ENCODE results near the gene UACA. TPM values are rescaled to one million over a fixed set of nuclear protein-coding genes. Genes with fewer than 3 reads are reported as not detected.
"Not testable (repeated sequence)": the region's sequence is repeated elsewhere in the genome, so short reads cannot be mapped to it uniquely, and the experiment has no call there.

Gene UACA
- total RNA-seq, 2 donors from 2014 or later = 16.3 to 35.2 TPM

DNA sequence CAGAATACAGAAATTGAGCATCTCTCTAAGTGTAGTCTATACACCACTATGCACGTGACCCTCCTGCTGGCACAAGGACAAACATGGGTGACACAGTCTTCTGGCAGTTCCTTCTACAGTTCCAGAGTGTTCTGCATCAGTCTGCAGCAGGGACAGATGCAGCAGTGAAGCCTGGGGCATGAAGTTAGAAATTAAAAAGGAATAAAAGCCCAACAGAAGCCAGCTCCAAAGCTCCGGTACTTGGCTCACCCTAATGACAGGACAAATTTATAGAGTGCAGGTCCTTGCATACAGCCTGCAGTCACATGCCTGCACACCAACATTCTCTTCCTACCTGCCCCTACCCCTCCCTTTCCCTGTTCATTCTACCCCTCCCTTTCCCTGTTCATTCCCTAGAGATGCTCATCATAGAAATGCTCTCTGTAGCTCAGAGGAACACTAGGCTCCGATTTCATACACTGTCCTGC, 15.0 kb downstream of the UACA start:
- WGBS = 14% methylated on average over 3 of the region's 3 CpGs
- Histone ChIP-seq H3K4me1 (replicated peaks) (peaks cover 2% of the 10 kb centered on the region), H3K4me3 (no peak overlapping the region), H3K36me3 (no peaks in the 10 kb centered on the region), H3K9me3 (no peaks in the 10 kb centered on the region), H3K27ac (no peak overlapping the region), H3K27me3 (replicated peaks; ENCODE audit: insufficient read depth) (no peaks in the 10 kb centered on the region)
- intact Hi-C loops (cut with DNase I) = no loop called here
- peak; percentile 30 for DNase-seq (ENCODE audit: low spot score)
- TF ChIP-seq, protein P1, sequence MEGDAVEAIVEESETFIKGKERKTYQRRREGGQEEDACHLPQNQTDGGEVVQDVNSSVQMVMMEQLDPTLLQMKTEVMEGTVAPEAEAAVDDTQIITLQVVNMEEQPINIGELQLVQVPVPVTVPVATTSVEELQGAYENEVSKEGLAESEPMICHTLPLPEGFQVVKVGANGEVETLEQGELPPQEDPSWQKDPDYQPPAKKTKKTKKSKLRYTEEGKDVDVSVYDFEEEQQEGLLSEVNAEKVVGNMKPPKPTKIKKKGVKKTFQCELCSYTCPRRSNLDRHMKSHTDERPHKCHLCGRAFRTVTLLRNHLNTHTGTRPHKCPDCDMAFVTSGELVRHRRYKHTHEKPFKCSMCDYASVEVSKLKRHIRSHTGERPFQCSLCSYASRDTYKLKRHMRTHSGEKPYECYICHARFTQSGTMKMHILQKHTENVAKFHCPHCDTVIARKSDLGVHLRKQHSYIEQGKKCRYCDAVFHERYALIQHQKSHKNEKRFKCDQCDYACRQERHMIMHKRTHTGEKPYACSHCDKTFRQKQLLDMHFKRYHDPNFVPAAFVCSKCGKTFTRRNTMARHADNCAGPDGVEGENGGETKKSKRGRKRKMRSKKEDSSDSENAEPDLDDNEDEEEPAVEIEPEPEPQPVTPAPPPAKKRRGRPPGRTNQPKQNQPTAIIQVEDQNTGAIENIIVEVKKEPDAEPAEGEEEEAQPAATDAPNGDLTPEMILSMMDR (IDR thresholded peaks at IDR 0.05) = no peak
- peak; percentile 48 for TF ChIP-seq POLR2AphosphoS5 (IDR thresholded peaks at IDR 0.05)
- TF ChIP-seq POLR2A (IDR thresholded peaks at IDR 0.05) = no peak

DNA sequence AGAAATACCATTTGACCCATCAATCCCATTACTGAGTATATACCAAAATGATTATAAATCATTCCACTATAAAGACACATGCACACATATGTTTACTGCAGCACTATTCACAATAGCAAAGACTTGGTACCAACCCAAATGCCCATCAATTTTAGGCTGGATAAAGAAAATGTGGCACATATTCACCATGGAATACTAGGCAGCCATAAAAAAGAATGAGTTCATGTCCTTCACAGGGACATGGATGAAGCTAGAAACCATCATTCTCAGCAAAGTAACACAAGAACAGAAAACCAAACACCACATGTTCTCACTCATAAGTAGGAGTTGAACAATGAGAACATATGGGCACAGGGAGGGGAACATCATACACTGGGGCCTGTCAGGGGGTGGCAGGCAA, 16.8 kb downstream of the UACA start:
- DNase-seq (ENCODE audit: low spot score); H3K36me3 ChIP-seq; H3K27ac ChIP-seq; H3K27me3 ChIP-seq (replicated peaks; ENCODE audit: insufficient read depth); H3K4me3 ChIP-seq; H3K4me1 ChIP-seq (replicated peaks); H3K9me3 ChIP-seq; intact Hi-C loops (cut with DNase I): not testable (repeated sequence)

DNA sequence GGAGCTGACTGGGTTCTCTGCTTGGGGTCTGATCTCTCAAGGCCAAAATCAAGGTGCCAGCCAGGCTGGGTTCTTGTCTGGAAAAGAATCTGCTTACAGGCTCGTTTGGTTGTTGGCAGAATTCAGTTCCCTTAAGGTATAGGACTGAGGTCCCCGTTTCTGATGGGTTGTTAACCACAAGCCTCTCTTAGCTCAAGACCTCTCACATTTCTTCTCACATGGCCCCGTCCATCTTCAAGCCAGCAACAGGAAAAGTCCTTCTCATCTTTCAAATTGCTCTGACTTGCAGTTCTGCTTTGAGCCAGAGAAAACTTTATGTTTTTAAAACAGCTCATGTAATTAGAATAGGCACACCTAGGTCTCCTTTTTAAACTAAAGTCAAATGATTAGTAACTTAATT, 20.4 kb downstream of the UACA start:
- no peaks in the 10 kb centered on the region for H3K9me3 ChIP-seq
- no peak overlapping the region for H3K4me3 ChIP-seq
- no peaks in the 10 kb centered on the region for H3K36me3 ChIP-seq
- peak overlapping the region; percentile 31 to 57 for H3K27ac ChIP-seq
- intact Hi-C loops (cut with DNase I) = no loop called here
- WGBS = 35% methylated on average over 3 of the region's 3 CpGs
- H3K4me1 ChIP-seq (replicated peaks) = peaks cover 10% of the 10 kb centered on the region
- TF ChIP-seq POLR2AphosphoS5 (IDR thresholded peaks at IDR 0.05) = no peak
- no peak for TF ChIP-seq POLR2A (IDR thresholded peaks at IDR 0.05)
- TF ChIP-seq, protein P1 (IDR thresholded peaks at IDR 0.05) = no peak
- no peak for DNase-seq (ENCODE audit: low spot score)
- H3K27me3 ChIP-seq (replicated peaks; ENCODE audit: insufficient read depth) = no peaks in the 10 kb centered on the region

DNA sequence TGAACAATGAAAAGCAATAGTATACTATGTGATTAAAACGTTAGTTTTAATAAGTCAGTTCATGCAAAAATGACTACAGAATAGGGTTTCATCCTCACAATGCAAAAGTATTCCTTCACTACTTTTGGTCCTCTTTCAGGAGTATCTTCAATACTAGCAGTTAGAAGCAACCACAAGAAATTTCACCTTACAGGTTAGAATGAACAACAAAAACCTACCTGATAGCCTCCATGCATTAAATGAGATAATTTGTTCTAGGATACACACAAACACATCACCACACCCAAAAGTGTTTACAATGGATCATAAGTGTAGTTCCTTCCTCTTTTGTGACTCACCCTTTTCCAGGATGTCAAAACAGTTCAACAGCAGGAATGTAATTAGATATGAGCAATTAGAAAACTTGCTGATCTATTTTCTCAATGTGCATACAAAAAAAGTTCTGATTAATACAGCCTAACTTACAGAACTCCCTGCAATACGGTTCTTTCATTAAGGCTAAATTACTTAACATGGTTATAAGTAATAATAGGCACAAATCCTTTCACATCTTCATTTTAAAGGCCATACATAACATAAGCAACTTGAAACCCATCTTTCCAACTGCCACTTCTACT, 21.6 kb downstream of the UACA start:
- no peak overlapping the region for H3K4me3 ChIP-seq
- H3K4me1 ChIP-seq (replicated peaks) = peaks cover 10% of the 10 kb centered on the region
- peak overlapping the region; percentile 56 to 61 for H3K27ac ChIP-seq
- TF ChIP-seq POLR2A (IDR thresholded peaks at IDR 0.05) (no peak), POLR2AphosphoS5 (IDR thresholded peaks at IDR 0.05) (peak; percentile 16)
- TF ChIP-seq, protein P1 (IDR thresholded peaks at IDR 0.05) = no peak
- no peak for DNase-seq (ENCODE audit: low spot score)
- intact Hi-C loops (cut with DNase I) = no loop called here
- no peaks in the 10 kb centered on the region for H3K36me3 ChIP-seq
- H3K27me3 ChIP-seq (replicated peaks; ENCODE audit: insufficient read depth) = no peaks in the 10 kb centered on the region
- WGBS = 62% methylated on average over 2 of the region's 2 CpGs
- no peaks in the 10 kb centered on the region for H3K9me3 ChIP-seq

DNA sequence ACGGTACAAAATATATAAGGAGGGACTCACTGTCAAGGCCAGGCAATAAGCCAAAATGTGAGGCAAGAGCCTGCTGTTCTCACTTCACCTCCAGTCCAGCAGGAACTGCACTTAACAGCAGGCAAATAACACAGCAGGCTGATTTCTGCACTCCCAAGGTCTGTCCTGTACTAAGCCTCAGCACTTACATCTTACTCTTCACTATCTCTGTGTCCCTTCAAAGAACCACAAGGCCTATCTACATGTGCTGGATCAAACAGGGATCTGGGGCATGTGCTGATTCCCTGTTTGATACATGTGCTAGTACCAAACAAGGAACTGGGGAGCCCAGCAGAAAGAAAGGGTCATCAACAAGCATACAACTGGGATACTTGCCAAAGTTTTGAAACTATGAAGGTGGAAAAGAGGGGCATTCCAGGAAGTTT, 22.2 kb downstream of the UACA start:
- peak; percentile 81 for DNase-seq (ENCODE audit: low spot score)
- H3K4me1 ChIP-seq (replicated peaks) = peaks cover 10% of the 10 kb centered on the region
- no peaks in the 10 kb centered on the region for H3K9me3 ChIP-seq
- peak; percentile 78 for TF ChIP-seq POLR2AphosphoS5 (IDR thresholded peaks at IDR 0.05)
- TF ChIP-seq, protein P1 (IDR thresholded peaks at IDR 0.05) = no peak
- TF ChIP-seq POLR2A (IDR thresholded peaks at IDR 0.05) = no peak
- peak overlapping the region; percentile 56 to 61 for H3K27ac ChIP-seq
- no peaks in the 10 kb centered on the region for H3K36me3 ChIP-seq
- H3K27me3 ChIP-seq (replicated peaks; ENCODE audit: insufficient read depth) = no peaks in the 10 kb centered on the region
- H3K4me3 ChIP-seq = no peak overlapping the region
- WGBS = 4% methylated on average over 1 of the region's 1 CpG
- intact Hi-C loops (cut with DNase I) = no loop called here

DNA sequence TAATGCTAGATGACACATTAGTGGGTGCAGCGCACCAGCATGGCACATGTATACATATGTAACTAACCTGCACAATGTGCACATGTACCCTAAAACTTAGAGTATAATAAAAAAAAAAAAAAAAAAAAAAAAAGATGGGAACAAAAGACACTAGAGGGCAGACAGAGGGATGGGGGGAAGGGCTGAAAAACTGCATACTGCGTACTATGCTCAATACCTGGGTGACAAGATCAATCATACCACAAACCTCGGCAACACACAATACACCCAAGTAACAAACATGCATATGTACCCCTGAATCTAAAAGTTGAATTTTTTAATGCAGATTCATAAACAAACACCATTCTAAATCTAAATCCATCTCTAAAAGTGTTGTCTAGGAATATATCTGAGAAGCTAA, 28.3 kb downstream of the UACA start:
- DNase-seq (ENCODE audit: low spot score); H3K9me3 ChIP-seq; H3K36me3 ChIP-seq; H3K27me3 ChIP-seq (replicated peaks; ENCODE audit: insufficient read depth); H3K4me3 ChIP-seq; H3K4me1 ChIP-seq (replicated peaks); H3K27ac ChIP-seq; intact Hi-C loops (cut with DNase I): not testable (repeated sequence)
- WGBS = 98% methylated on average over 2 of the region's 3 CpGs
